Posterior vena cava (tissue), 2 donors: ENCODE measurements around the gene NECTIN1. TPM values are rescaled to one million over a fixed set of nuclear protein-coding genes. Genes with fewer than 3 reads are reported as not detected.

Source experiments
- DNase-seq: peaks from one replicate; pipeline ENCODE4 v3.0.0-alpha.2; 2020; ENCODE audit warnings: low spot score
- intact Hi-C, 2 donors: fragments of 100-400 bp; cut with DNase I; formaldehyde crosslinking; loops; one replicate each; pipeline versions ENCODE4 v1.14.1 to v1.14.2; 2022 to 2023
- total RNA-seq, 2 donors: library from RNA; stranded (reverse); fragmentation: NEBNext Ultra II Directional; extraction: Animal tissue kit (Norgen Biotek cat#: 25700); gene quantifications; one replicate each; pipeline ENCODE4 v1.2.1, GENCODE V29; 2021
- donor health status: DM: yes; HTN: yes; CAD: no.
- donor health status: DM: yes; HTN: yes; CAD: no.

NECTIN1 gene
- total RNA-seq, 2 donors from 2014 or later, result 10.6 to 11.4 TPM

DNA sequence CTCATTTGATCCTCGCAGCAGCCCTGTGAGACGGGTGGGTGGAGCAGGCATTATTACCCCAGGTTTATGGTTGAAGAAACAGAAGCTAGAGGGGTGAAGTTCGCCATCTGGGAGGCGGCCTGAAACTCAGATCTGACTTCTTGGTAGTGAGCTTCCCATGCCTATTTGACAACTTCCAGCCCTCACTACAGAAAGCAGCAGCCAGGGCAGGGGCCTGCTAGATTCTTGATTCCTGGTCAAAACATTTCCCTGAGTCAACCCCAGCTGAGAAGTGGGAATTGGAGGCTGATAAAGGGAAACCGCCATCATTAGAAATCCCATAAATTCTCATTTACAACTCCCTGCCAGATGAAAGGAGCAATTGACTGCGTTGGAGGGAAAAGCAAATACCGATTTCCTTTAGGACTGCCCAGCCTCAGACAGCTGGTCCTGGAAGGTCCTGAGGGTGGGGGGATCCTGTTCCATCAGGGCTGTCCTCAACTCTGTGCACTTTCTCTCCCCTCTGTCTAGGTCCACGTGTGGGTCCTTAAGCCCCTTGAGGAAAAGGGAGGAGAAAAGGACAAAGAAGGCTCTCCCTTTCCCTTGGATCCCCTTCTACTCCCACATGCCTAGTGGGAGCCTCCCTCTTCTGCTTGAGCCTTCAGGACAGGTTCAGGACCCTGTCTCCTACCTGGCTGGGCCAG lies 10.2 kb upstream of the NECTIN1 start:
- intact Hi-C loops, result no loop called here
- no peak for DNase-seq

DNA sequence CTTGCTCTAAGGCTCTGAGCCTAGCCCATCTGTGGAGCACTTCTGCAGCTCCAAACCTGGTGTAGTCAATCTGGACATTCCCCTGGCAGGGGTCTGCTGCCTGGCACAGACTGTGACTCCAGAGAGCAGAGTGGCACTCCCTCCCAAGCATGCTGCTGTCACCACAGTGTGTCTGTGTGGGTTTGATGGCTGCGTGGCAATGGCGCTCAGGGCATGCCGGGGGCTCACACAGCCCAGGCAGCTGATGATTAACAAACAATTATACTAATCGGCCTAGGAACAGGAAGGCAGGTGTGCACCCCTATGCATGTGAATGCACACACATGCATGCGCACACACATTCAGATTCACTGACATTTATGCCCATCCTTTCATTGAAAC lies 9.0 kb upstream of the NECTIN1 start:
- intact Hi-C loops, result no loop called here
- no peak for DNase-seq

- intact Hi-C loops, result no loop called here
- no peak for DNase-seq
Measured at GRCh38 chr11:119737366-119738058, 8.5 kb upstream of the NECTIN1 start.

DNA sequence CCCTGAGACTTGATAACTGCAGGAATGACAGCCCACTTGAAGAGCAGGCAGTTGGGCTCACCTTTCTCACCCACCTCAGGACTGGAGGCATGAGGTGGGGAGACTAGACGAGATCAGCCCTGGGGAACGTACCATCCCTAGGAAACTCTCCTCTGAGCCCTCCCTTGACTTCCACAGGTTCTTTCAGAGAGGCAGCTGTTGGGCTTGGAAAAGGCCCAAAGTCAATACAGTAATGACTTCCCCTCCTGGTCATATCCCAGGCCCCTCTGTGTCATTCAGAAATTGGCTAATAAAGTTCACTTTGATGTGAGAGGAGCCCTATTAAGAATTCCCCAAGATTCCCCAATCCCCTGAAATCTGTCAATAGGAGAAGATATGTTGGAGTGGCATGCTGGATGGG lies 5.8 kb upstream of the NECTIN1 start:
- no peak for DNase-seq
- intact Hi-C loops, result no loop called here

GRCh38 chr11:119730789-119731386 lies 1.9 kb upstream of the NECTIN1 start:
- no peak for DNase-seq
- intact Hi-C loops, result no loop called here

DNA sequence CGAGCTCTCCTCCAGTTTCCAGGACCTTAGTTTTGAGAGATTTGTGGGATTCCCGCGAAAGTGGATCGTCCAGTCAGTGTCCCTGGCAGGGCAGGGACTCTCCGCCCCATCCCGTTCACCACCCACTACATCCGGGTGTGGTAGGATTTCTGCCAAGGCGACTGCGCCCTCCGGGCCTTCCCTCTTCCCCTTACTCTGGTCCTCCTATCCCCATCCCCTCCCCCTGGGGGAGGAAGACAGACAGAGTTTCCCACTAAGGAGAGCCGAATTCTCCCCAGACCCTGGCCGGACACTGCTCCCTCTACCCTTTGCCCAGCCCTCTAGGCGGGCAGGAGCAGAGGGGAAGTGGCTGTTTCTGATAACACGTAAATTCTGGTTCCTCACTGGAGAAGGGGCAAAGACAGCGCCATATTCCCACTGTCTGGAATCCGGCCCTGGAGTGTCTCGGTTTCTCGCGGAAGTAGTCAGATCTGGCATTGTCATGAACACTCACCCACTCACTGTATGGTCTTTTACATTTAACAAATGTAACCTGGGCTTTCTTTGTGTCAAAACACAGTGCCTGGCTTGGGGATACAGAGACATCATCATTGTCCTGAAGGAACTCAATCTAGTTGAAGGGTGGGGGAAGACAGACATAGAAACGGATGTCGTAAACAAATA lies 1.1 kb upstream of the NECTIN1 start:
- peak; percentile 89 for DNase-seq
- intact Hi-C loops, result loop anchor here in 1 of 2 donors (5.0 kb wide), 2 partner anchors 48 to 63 kb away; no protein-coding TSS in a partner anchor

GRCh38 chr11:119729581-119729927 lies 554 bp upstream of the NECTIN1 start:
- intact Hi-C loops, result loop anchor here in 1 of 2 donors (5.0 kb wide), 2 partner anchors 47 to 62 kb away; no protein-coding TSS in a partner anchor
- no peak for DNase-seq

DNA sequence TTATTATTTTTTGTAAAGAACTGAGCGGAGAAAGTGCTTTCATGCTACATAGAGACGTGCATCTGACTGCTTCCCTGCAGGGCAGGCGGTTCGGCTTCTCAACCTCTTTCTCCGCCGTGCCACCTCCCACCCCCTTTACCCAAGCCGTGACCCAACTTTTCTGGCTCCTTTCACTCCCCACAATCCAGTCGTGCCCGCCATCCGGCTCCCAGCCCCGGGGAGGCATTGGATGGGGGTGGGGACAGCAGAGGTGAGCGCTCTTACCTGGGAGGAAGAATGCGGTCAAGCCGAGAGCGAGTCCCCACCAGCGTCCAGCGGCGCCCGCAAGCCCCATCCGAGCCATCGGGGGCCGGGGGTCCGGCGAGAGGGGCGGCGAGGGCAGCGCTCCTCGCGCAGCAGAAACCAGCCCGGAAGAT lies 781 bp downstream of the NECTIN1 start:
- intact Hi-C loops, result loop anchor here in 1 of 2 donors (5.0 kb wide), 2 partner anchors 46 to 61 kb away; no protein-coding TSS in a partner anchor
- DNase-seq, result no peak

DNA sequence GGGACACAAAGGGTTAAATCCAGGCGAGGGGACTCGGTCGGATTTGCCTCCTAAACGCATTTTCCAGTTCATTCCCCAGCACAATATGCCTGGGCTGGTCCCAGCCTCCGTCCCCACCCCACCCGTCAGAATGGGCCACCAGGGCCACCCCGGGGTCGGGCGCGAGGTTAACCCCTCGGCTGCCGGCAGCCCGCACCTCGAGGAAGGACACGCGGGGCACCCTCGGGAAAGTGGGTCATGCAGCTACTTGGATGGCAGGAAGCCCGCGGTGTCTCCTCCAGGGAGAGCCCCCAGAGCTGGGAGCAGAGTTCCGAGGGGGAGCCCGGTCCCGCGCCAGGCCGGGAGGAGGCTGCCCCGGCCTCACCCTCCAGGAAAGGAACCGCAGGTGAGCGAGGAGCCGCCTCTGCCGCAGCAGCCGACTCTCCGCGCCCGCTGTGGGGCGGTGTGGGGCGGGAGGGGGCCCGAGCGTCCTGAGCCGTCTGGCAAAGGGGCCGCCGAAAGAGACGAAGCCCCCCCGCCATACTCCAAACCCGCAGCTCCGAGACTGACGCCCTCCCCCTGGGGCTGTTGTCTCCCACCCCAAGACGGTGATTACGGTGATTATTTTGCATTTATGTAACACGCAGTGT lies 1.4 kb downstream of the NECTIN1 start:
- no peak for DNase-seq
- intact Hi-C loops, result loop anchor here in 1 of 2 donors (5.0 kb wide), 2 partner anchors 45 to 60 kb away; no protein-coding TSS in a partner anchor

- DNase-seq, result no peak
- intact Hi-C loops, result loop anchor here in 1 of 2 donors (5.0 kb wide), 2 partner anchors 45 to 60 kb away; no protein-coding TSS in a partner anchor
Measured at GRCh38 chr11:119726585-119727522, 2.1 kb downstream of the NECTIN1 start.

DNA sequence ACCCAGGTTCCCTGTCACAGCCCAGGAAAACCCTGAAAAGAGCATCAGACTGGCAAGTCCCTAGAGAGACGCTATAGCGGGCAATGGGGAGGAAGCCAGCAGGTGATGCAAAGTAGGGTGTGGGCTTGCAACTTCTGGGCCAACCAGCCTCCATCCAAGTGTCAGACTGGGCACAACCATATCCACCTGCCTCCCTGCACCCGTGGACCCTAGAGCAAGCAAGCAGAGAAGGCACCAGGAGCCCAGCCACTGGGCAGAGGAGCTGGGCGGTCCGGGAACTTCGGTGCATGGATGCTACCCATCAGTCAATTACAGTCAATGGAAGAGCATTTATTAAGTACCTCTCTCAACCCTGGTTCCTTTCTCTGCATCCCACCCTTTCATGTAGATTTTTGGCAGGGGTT lies 2.8 kb downstream of the NECTIN1 start:
- DNase-seq, result no peak
- intact Hi-C loops, result loop anchor here in 1 of 2 donors (5.0 kb wide), 2 partner anchors 44 to 59 kb away; no protein-coding TSS in a partner anchor

DNA sequence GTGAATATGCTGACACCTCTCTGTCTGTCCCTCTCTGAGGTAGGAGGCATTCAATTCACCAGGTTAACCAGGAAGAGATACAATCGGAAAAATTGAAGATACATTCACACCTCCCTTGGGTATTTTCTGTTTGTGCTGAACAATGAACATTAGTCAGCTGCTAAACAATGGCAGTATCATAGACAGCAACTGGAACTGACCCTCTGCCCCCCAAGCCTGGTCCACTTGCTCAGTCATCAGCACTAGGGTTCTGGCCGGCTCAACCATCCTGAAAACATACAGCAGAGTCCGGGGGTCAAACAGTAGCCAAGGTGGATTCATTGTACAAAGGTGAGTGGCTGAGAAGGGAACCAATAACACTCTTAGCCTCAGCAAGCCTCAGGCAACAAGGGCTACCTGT lies 4.0 kb downstream of the NECTIN1 start:
- no peak for DNase-seq

DNA sequence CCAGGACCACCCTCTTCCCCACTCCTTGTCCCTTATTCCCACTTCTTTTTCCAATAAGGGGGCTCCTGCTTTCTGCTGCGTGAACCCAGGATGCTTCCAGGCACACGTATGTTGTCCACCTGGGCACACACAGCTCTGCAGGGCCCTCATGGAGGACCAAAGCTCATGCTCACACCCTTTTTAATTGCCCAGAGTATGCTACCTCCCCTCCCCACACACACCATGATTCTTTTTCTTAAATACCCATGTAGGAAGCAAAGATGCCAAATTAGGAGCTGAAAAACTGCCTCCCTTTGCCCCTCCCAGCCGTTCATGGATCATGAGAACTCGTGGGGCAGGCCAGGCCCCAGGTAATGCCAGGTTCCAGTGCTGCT lies 5.1 kb downstream of the NECTIN1 start:
- DNase-seq, result no peak
- intact Hi-C loops, result no loop called here

More for the DNA sequence above, 4.0 kb downstream of the NECTIN1 start:
- intact Hi-C loops, result loop anchor here in 1 of 2 donors (5.0 kb wide), 2 partner anchors 43 to 58 kb away; no protein-coding TSS in a partner anchor

DNA sequence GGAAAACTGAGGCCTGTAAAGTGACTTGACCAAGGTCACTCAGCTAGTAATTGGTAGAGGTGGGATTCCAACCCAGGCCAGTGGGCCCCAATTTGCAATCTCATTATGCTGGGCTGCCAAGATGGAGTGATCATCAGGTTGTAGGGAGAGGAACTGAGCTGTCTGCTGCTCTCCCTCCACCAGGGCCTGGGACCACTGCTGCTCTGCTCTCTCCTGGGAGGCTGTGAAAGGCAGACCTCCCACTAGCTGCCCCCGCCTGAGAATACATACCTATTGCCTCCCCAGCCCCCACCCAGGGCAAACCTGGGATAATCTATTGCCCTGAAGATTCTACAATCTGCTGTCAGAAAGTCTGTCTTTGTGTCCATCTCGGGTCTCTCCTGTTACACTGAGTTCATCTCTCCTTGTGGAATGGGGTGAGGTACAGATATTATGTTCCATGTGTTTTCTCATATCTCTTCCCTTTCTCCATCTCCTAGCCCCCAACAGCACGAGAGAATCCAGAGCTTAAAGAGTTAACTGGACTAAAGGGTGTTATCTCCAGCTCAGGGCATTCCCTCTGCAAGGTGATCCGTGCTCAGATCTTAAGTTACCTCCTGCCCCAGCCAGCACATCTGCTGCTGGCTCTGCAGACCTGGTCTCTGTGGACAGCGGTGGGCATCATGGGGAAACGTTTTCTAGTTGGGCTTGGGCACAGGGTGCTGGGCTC lies 5.6 kb downstream of the NECTIN1 start:
- intact Hi-C loops, result no loop called here
- no peak for DNase-seq

DNA sequence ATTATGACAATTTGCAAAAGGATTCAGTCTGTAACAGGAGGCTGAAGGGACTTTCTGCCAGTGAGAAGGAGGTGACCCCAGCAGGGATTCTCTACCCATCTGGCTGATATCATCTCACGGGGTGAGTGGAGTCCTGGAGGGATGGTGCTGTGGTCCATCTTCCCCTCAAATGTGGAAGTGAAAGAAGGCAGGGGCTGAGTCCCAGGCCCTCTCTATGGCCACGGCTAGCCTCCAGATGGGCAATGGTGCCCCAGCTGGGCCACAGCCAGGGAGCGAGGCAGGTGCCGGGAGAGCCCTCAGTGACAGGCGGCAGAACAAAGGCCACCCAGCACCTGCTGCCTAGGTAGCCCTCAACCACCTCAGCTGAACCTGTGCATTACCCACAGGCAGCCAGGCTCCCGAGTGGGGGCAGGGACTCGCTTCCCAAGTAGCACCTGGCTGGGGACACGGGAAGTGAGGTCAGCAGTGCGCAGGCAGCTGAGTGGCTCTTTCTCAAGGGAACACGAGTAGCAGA lies 6.7 kb downstream of the NECTIN1 start:
- intact Hi-C loops, result no loop called here

GRCh38 chr11:119721129-119722120 lies 7.6 kb downstream of the NECTIN1 start:
- intact Hi-C loops, result loop anchor here in 1 of 2 donors (1.0 kb wide), 1 partner anchor 42 kb away; no protein-coding TSS in a partner anchor

More for the DNA sequence above, 6.7 kb downstream of the NECTIN1 start:
- no peak for DNase-seq

More at GRCh38 chr11:119721129-119722120, 7.6 kb downstream of the NECTIN1 start:
- no peak for DNase-seq
